Caco-2 (cell line): ENCODE data around the gene IGLL5. TPM values are rescaled to one million over a fixed set of nuclear protein-coding genes. Genes with fewer than 3 reads are reported as not detected.
A peak's percentile ranks its signal among the peaks of the same experiment; 100 is the strongest.

Experiments
- BruUV-seq: library from RNA; stranded (reverse); fragments of 400-500 nt; replicated peaks from 2 replicates; lab custom pipeline; 2021; lab: Mats Ljungman, UMichigan
- CTCF ChIA-PET: fragments of 300-600 bp; sonication (Branson Sonifier 250); formaldehyde crosslinking; loops from one replicate; lab custom pipeline; 2022; ENCODE audit warnings: antibody characterized with exemption; lab: Charles Lee
- POLR2A ChIA-PET: fragments of 300-600 bp; sonication (Branson Sonifier 250); formaldehyde crosslinking; loops from one replicate; lab custom pipeline; 2022; ENCODE audit warnings: antibody characterized with exemption; lab: Charles Lee
- DNase-seq, 2 experiments: peaks; one replicate each; pipeline versions ENCODE4 v3.0.0 to v3.0.0-alpha.2; 2020 to 2022
- H3K27me3 ChIP-seq: replicated peaks from 2 replicates; pipeline ENCODE4 v1.6.0; 2011; ENCODE audit warnings: low read length; ENCODE audit not compliant: control insufficient read depth, insufficient read depth
- H3K36me3 ChIP-seq: 2 replicates; pipeline ENCODE4 v1.5.1; 2011; ENCODE audit warnings: low read length; ENCODE audit not compliant: control insufficient read depth, insufficient read depth
- H3K4me1 ChIP-seq: fragments of 250-450 bp; sonication (Bioruptor Pico); 2 replicates; pipeline ENCODE4 v1.5.1; 2020; ENCODE audit warnings: mild to moderate bottlenecking
- H3K4me3 ChIP-seq: 2 replicates; pipeline ENCODE4 v1.5.1; 2011; ENCODE audit warnings: low read depth, mild to moderate bottlenecking, control low read depth, low read length
- H3K9me3 ChIP-seq: fragments of 250-450 bp; sonication (Bioruptor Pico); 2 replicates; pipeline ENCODE4 v1.5.1; 2020; ENCODE audit warnings: mild to moderate bottlenecking, moderate library complexity
- H3K27ac Mint-ChIP-seq: one replicate; pipeline ENCODE4 v1.8.0; 2022; ENCODE audit warnings: mixed read lengths; ENCODE audit not compliant: unreplicated experiment
- H3K27me3 Mint-ChIP-seq: one replicate; pipeline ENCODE4 v1.8.0; 2022; ENCODE audit warnings: mixed read lengths; ENCODE audit not compliant: insufficient read depth, unreplicated experiment
- H3K36me3 Mint-ChIP-seq: one replicate; pipeline ENCODE4 v1.8.0; 2022; ENCODE audit warnings: mild to moderate bottlenecking, mixed read lengths; ENCODE audit not compliant: insufficient read depth, unreplicated experiment
- H3K4me1 Mint-ChIP-seq: one replicate; pipeline ENCODE4 v1.8.0; 2022; ENCODE audit warnings: low read depth, mixed read lengths; ENCODE audit not compliant: unreplicated experiment
- H3K4me3 Mint-ChIP-seq: one replicate; pipeline ENCODE4 v1.8.0; 2022; ENCODE audit warnings: mild to moderate bottlenecking, moderate library complexity, mixed read lengths; ENCODE audit not compliant: unreplicated experiment
- H3K9me3 Mint-ChIP-seq: one replicate; pipeline ENCODE4 v1.8.0; 2022; ENCODE audit warnings: mixed read lengths; ENCODE audit not compliant: unreplicated experiment
- intact Hi-C: fragments of 100-400 bp; cut with micrococcal nuclease; formaldehyde crosslinking; loops from one replicate; pipeline ENCODE4 v1.10.0; 2022; ENCODE audit not compliant: unreplicated experiment
- total RNA-seq: library from RNA; stranded (reverse); gene quantifications from 2 replicates; pipeline ENCODE4 v1.2.3, GENCODE V29; 2022
- TF ChIP-seq, protein P1 (sequence below), 2 experiments: fragments of 200-600 bp in 1 of 2; IDR thresholded peaks; 1 replicate in 1 of 2; 2 replicates in 1 of 2; pipeline versions ENCODE4 v1.5.1 to v1.8.0; 2011 to 2022; ENCODE audit warnings: antibody characterized with exemption in 1 of 2, control low read depth in 1 of 2, inconsistent platforms in 1 of 2, low read depth in 1 of 2, low read length in 1 of 2, mild to moderate bottlenecking in 1 of 2, moderate library complexity in 1 of 2; ENCODE audit not compliant: insufficient read depth in 1 of 2, severe bottlenecking in 1 of 2, unreplicated experiment in 1 of 2

Gene IGLL5
- total RNA-seq, 1 experiment from 2014 or later, result not detected

DNA sequence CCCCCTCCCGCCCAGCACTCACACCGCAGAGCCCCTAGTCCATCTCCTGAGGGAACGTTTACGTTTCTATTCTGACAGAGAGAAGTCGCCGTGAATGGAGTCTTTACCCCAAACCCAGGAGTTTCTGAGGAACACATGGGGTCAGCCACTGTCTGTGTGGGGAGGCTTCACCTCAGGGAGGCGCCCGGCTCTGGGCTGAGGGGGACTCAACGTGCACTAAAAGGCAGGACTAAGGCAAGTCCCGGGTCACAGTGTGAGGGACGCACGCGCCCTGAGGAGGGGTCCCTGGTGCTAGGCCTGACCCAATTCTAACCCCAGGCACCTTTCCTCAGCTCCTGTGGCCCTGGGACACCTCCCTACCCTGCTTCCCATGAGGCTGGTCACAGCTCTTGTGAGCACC is 32.5 kb upstream of the IGLL5 start:
- no TSS peak for BruUV-seq
- CTCF ChIA-PET, result interaction anchor here (0.6 to 1.6 kb wide), 7 partner anchors 16 to 109 kb away, joined by 3 to 25 read pairs (median 4); no protein-coding TSS in a partner anchor
- no peaks in the 10 kb centered on the region for H3K4me1 Mint-ChIP-seq

DNA sequence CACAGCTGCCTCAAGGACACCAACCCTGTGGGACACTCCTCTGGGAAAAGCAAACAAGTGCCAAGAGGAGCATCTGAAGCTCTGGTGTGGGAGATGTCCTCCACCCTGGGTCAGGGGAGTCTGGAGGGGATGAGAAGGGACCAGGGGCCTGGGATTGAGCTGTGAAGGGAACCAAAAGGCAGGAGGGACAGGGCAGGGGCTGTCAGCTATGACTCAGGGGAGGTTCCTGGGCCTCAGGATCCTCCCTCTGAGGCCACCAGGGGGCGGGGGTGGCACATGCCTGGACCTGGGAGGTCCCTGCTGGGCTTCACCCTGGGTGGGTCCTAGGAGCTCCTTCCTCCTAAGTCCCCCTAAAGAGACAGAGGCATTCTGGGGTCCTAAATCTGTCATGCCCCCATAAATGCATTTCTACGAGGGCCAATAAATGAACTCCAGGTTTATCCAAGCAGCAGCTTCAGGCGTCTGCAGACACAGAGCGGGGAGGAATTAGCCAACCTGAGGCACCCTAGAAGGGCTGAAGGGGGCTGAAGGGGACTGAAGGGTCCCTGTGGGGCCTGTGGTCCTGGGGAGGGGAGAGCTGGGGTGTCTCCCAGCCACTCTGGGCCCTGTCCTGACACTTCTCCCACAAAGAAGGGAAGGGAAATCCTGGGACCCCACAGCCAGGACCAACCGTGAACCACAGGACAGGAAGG is 31.9 kb upstream of the IGLL5 start:
- Mint-ChIP-seq H3K9me3 (no peaks in the 10 kb centered on the region), H3K36me3 (no peaks in the 10 kb centered on the region), H3K4me3 (no peak overlapping the region), H3K27me3 (peaks cover 4% of the 10 kb centered on the region), H3K27ac (no peak overlapping the region), H3K4me1 (no peaks in the 10 kb centered on the region)
- ChIA-PET CTCF (interaction anchor here (0.6 to 1.6 kb wide), 7 partner anchors 15 to 110 kb away, joined by 3 to 25 read pairs (median 4); no protein-coding TSS in a partner anchor), POLR2A (no interaction called here)
- DNase-seq, result peak in 1 of 2 experiments; percentile 57
- Histone ChIP-seq H3K9me3 (no peaks in the 10 kb centered on the region), H3K4me3 (no peak overlapping the region), H3K36me3 (no peaks in the 10 kb centered on the region), H3K27me3 (no peaks in the 10 kb centered on the region), H3K4me1 (no peaks in the 10 kb centered on the region; the same call in 1 of the 2 replicates)
- BruUV-seq, result no TSS peak
- TF ChIP-seq, protein P1, sequence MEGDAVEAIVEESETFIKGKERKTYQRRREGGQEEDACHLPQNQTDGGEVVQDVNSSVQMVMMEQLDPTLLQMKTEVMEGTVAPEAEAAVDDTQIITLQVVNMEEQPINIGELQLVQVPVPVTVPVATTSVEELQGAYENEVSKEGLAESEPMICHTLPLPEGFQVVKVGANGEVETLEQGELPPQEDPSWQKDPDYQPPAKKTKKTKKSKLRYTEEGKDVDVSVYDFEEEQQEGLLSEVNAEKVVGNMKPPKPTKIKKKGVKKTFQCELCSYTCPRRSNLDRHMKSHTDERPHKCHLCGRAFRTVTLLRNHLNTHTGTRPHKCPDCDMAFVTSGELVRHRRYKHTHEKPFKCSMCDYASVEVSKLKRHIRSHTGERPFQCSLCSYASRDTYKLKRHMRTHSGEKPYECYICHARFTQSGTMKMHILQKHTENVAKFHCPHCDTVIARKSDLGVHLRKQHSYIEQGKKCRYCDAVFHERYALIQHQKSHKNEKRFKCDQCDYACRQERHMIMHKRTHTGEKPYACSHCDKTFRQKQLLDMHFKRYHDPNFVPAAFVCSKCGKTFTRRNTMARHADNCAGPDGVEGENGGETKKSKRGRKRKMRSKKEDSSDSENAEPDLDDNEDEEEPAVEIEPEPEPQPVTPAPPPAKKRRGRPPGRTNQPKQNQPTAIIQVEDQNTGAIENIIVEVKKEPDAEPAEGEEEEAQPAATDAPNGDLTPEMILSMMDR (IDR thresholded peaks at IDR 0.05; ENCODE audit: insufficient read depth in 1 of 2, low read depth in 1 of 2, low read length in 1 of 2, severe bottlenecking in 1 of 2, unreplicated experiment in 1 of 2), result peak; percentile 60 to 83
- intact Hi-C loops, result no loop called here

More for the DNA sequence above, 32.5 kb upstream of the IGLL5 start:
- DNase-seq, result no peak
- POLR2A ChIA-PET, result no interaction called here
- TF ChIP-seq, protein P1 (IDR thresholded peaks at IDR 0.05; ENCODE audit: insufficient read depth in 1 of 2, low read depth in 1 of 2, low read length in 1 of 2, severe bottlenecking in 1 of 2, unreplicated experiment in 1 of 2), result no peak
- H3K9me3 ChIP-seq, result no peaks in the 10 kb centered on the region
- H3K4me1 ChIP-seq, result no peaks in the 10 kb centered on the region; the same call in 1 of the 2 replicates
- H3K36me3 Mint-ChIP-seq, result no peaks in the 10 kb centered on the region
- H3K36me3 ChIP-seq, result no peaks in the 10 kb centered on the region
- H3K9me3 Mint-ChIP-seq, result no peaks in the 10 kb centered on the region
- H3K4me3 ChIP-seq, result no peak overlapping the region
- H3K27me3 Mint-ChIP-seq, result peaks cover 4% of the 10 kb centered on the region
- no peak overlapping the region for H3K4me3 Mint-ChIP-seq
- H3K27me3 ChIP-seq, result no peaks in the 10 kb centered on the region
- intact Hi-C loops, result no loop called here
- H3K27ac Mint-ChIP-seq, result no peak overlapping the region

DNA sequence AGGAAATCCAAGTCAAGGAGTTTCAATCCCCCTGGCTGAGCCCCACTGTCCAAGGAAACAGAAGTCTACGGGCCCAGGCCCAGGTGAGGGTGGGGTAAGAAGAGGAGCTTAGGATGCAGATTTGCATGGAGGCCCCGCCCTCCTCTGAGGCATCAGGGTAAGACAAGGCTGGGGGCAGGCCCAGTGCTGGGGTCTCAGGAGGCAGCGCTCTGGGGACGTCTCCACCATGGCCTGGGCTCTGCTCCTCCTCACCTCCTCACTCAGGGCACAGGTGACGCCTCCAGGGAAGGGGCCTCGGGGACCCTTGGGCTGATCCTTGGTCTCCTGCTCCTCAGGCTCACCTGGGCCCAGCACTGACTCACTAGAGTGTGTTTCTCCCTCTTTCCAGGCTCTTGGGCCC is 31.3 kb upstream of the IGLL5 start:
- H3K27ac Mint-ChIP-seq, result no peak overlapping the region
- Histone ChIP-seq H3K4me1 (no peaks in the 10 kb centered on the region; the same call in 1 of the 2 replicates), H3K4me3 (no peak overlapping the region), H3K9me3 (no peaks in the 10 kb centered on the region), H3K27me3 (no peaks in the 10 kb centered on the region), H3K36me3 (no peaks in the 10 kb centered on the region)
- H3K9me3 Mint-ChIP-seq, result no peaks in the 10 kb centered on the region
- no TSS peak for BruUV-seq
- no peak overlapping the region for H3K4me3 Mint-ChIP-seq
- H3K27me3 Mint-ChIP-seq, result peaks cover 7% of the 10 kb centered on the region
- ChIA-PET POLR2A (no interaction called here), CTCF (interaction anchor here (1.0 to 1.6 kb wide), 5 partner anchors 15 to 100 kb away, joined by 4 to 25 read pairs (median 6); no protein-coding TSS in a partner anchor)
- no peaks in the 10 kb centered on the region for H3K4me1 Mint-ChIP-seq
- DNase-seq, result no peak
- TF ChIP-seq, protein P1 (IDR thresholded peaks at IDR 0.05; ENCODE audit: insufficient read depth in 1 of 2, low read depth in 1 of 2, low read length in 1 of 2, severe bottlenecking in 1 of 2, unreplicated experiment in 1 of 2), result no peak
- intact Hi-C loops, result no loop called here
- no peaks in the 10 kb centered on the region for H3K36me3 Mint-ChIP-seq
